ENCODE measurements around the gene RIN3.

The RIN3 gene

GRCh38 chr14:92555465-92556111 lies 42.0 kb downstream of the RIN3 start:
- H3K4me3 ChIP-seq (ENCODE audit: low read length): no peak overlapping the region
- H3K27ac ChIP-seq (ENCODE audit: low read length): peak overlapping the region; percentile 18; the same call in 1 of the 2 replicates
- no peak overlapping the region for H3K9ac ChIP-seq (ENCODE audit: low read length)
- H3K4me1 ChIP-seq (ENCODE audit: low read length): peaks cover 29% of the 10 kb centered on the region
- DNase-seq: no peak
- no peaks in the 10 kb centered on the region for H3K9me3 ChIP-seq (replicated peaks; ENCODE audit: insufficient read depth, low read length)
- no peak overlapping the region for H3K4me2 ChIP-seq (ENCODE audit: low read depth, low read length)
- no peak for TF ChIP-seq EZH2 (optimal IDR thresholded peaks at IDR 0.05; ENCODE audit: low read depth, low read length)
- no peak for TF ChIP-seq CTCF (IDR thresholded peaks at IDR 0.05; ENCODE audit: low read length)
- TF ChIP-seq EZH2phosphoT487 (IDR thresholded peaks at IDR 0.05; ENCODE audit: low read length): no peak
- H3F3A ChIP-seq (ENCODE audit: insufficient read depth, low read length): peaks cover 17% of the 10 kb centered on the region; the same call in 1 of the 2 replicates
- H3K79me2 ChIP-seq (ENCODE audit: low read length): no peaks in the 10 kb centered on the region
- no peak overlapping the region for H2AFZ ChIP-seq (ENCODE audit: low read length)
- no peaks in the 10 kb centered on the region for H3K9me2 ChIP-seq (replicated peaks; ENCODE audit: insufficient read depth, low read length)
- no peaks in the 10 kb centered on the region for H4K20me1 ChIP-seq (ENCODE audit: insufficient read depth, low read length)
- no peaks in the 10 kb centered on the region for H3K27me3 ChIP-seq (replicated peaks; ENCODE audit: insufficient read depth, low read length)
- no peaks in the 10 kb centered on the region for H3K36me3 ChIP-seq (replicated peaks; ENCODE audit: insufficient read depth, low read length)

GRCh38 chr14:92556255-92556741 lies 42.7 kb downstream of the RIN3 start:
- Histone ChIP-seq H3K4me2 (ENCODE audit: low read depth, low read length) (no peak overlapping the region), H3K79me2 (ENCODE audit: low read length) (no peaks in the 10 kb centered on the region), H3K9me2 (replicated peaks; ENCODE audit: insufficient read depth, low read length) (no peaks in the 10 kb centered on the region), H3K9me3 (replicated peaks; ENCODE audit: insufficient read depth, low read length) (no peaks in the 10 kb centered on the region), H2AFZ (ENCODE audit: low read length) (no peak overlapping the region), H3K36me3 (replicated peaks; ENCODE audit: insufficient read depth, low read length) (no peaks in the 10 kb centered on the region), H3K4me3 (ENCODE audit: low read length) (no peak overlapping the region), H3K4me1 (ENCODE audit: low read length) (peaks cover 26% of the 10 kb centered on the region), H3K27me3 (replicated peaks; ENCODE audit: insufficient read depth, low read length) (no peaks in the 10 kb centered on the region), H3K9ac (ENCODE audit: low read length) (no peak overlapping the region), H3K27ac (ENCODE audit: low read length) (peak overlapping the region; percentile 18; the same call in 1 of the 2 replicates), H3F3A (ENCODE audit: insufficient read depth, low read length) (peaks cover 10% of the 10 kb centered on the region; the same call in 1 of the 2 replicates), H4K20me1 (ENCODE audit: insufficient read depth, low read length) (no peaks in the 10 kb centered on the region)
- DNase-seq: no peak
- TF ChIP-seq EZH2phosphoT487 (IDR thresholded peaks at IDR 0.05; ENCODE audit: low read length) (no peak), EZH2 (optimal IDR thresholded peaks at IDR 0.05; ENCODE audit: low read depth, low read length) (no peak), CTCF (IDR thresholded peaks at IDR 0.05; ENCODE audit: low read length) (no peak)

- H3K9me3 ChIP-seq (replicated peaks; ENCODE audit: insufficient read depth, low read length): no peaks in the 10 kb centered on the region
- no peaks in the 10 kb centered on the region for H4K20me1 ChIP-seq (ENCODE audit: insufficient read depth, low read length)
- no peak for TF ChIP-seq EZH2phosphoT487 (IDR thresholded peaks at IDR 0.05; ENCODE audit: low read length)
- TF ChIP-seq EZH2 (optimal IDR thresholded peaks at IDR 0.05; ENCODE audit: low read depth, low read length): no peak
- no peak for TF ChIP-seq CTCF (IDR thresholded peaks at IDR 0.05; ENCODE audit: low read length)
- H3K36me3 ChIP-seq (replicated peaks; ENCODE audit: insufficient read depth, low read length): no peaks in the 10 kb centered on the region
- no peaks in the 10 kb centered on the region for H3K9me2 ChIP-seq (replicated peaks; ENCODE audit: insufficient read depth, low read length)
- no peaks in the 10 kb centered on the region for H3K79me2 ChIP-seq (ENCODE audit: low read length)
- H3K4me3 ChIP-seq (ENCODE audit: low read length): no peak overlapping the region
- H3K4me2 ChIP-seq (ENCODE audit: low read depth, low read length): no peak overlapping the region
- H3K27me3 ChIP-seq (replicated peaks; ENCODE audit: insufficient read depth, low read length): no peaks in the 10 kb centered on the region
- no peak overlapping the region for H3K27ac ChIP-seq (ENCODE audit: low read length)
- no peak overlapping the region for H3K9ac ChIP-seq (ENCODE audit: low read length)
- no peak for DNase-seq
- peaks cover 22% of the 10 kb centered on the region for H3K4me1 ChIP-seq (ENCODE audit: low read length)
- peaks cover 3% of the 10 kb centered on the region; the same call in 1 of the 2 replicates for H3F3A ChIP-seq (ENCODE audit: insufficient read depth, low read length)
- no peak overlapping the region for H2AFZ ChIP-seq (ENCODE audit: low read length)
Measured at GRCh38 chr14:92556863-92557543, 43.4 kb downstream of the RIN3 start.
